ENCODE results near the gene CPAMD8.

- no peak for TF ChIP-seq EZH2 (IDR thresholded peaks at IDR 0.05; ENCODE audit: low read length, unreplicated experiment)
- TF ChIP-seq, protein P1, sequence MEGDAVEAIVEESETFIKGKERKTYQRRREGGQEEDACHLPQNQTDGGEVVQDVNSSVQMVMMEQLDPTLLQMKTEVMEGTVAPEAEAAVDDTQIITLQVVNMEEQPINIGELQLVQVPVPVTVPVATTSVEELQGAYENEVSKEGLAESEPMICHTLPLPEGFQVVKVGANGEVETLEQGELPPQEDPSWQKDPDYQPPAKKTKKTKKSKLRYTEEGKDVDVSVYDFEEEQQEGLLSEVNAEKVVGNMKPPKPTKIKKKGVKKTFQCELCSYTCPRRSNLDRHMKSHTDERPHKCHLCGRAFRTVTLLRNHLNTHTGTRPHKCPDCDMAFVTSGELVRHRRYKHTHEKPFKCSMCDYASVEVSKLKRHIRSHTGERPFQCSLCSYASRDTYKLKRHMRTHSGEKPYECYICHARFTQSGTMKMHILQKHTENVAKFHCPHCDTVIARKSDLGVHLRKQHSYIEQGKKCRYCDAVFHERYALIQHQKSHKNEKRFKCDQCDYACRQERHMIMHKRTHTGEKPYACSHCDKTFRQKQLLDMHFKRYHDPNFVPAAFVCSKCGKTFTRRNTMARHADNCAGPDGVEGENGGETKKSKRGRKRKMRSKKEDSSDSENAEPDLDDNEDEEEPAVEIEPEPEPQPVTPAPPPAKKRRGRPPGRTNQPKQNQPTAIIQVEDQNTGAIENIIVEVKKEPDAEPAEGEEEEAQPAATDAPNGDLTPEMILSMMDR (conservative IDR thresholded peaks at IDR 0.05; ENCODE audit: low read depth, low read length) = no peak
- no peak for TF ChIP-seq EZH2phosphoT487 (IDR thresholded peaks at IDR 0.05; ENCODE audit: borderline replicate concordance, low read length)
Observed at GRCh38 chr19:17049711-17050280, 23.2 kb upstream of the CPAMD8 start.

Measured in PC-3 (cell line).